Dermis blood vessel endothelial cell (primary cell): ENCODE results near the gene ZNF709. TPM values are rescaled to one million over a fixed set of nuclear protein-coding genes. Genes with fewer than 3 reads are reported as not detected.
"Not testable (repeated sequence)": the region's sequence is repeated elsewhere in the genome, so short reads cannot be mapped to it uniquely, and the experiment has no call there.

Experiments
- DNase-seq: peaks from one replicate; pipeline ENCODE4 v3.0.0; 2010
- total RNA-seq: library from RNA; depleted of rRNA; stranded (reverse); fragments of >200 nt; gene quantifications from 2 replicates; pipeline ENCODE4 v1.2.3, GENCODE V29; 2014

ZNF709 gene
- total RNA-seq: 3.5 and 5.8 TPM in 2 replicates

GRCh38 chr19:12484371-12485051 is at the start of gene ZNF709:
Gene ZNF709 (minus strand): TSS chr19:12484816. CDS start chr19:12484657, 159 bp downstream.
- DNase-seq: peak; percentile 89

GRCh38 chr19:12527034-12527836 is 42.6 kb upstream of the ZNF709 start:
- peak; percentile 53 for DNase-seq

- no peak for DNase-seq
Measured at GRCh38 chr19:12526542-12526941, 41.9 kb upstream of the ZNF709 start.

- no peak for DNase-seq
Measured at GRCh38 chr19:12521996-12522395, 37.4 kb upstream of the ZNF709 start.

- DNase-seq: no peak
Measured at GRCh38 chr19:12513531-12514061, 29.0 kb upstream of the ZNF709 start.

GRCh38 chr19:12497032-12497431 is 12.4 kb upstream of the ZNF709 start:
- DNase-seq: no peak

GRCh38 chr19:12496480-12496879 is 11.9 kb upstream of the ZNF709 start:
- DNase-seq: no peak

- DNase-seq: peak; percentile 89
Measured at GRCh38 chr19:12495002-12495802, 10.6 kb upstream of the ZNF709 start.

GRCh38 chr19:12494260-12494860 is 9.7 kb upstream of the ZNF709 start:
- DNase-seq: no peak

GRCh38 chr19:12486265-12486783 is 1.7 kb upstream of the ZNF709 start:
- not testable (repeated sequence) for DNase-seq

- no peak for DNase-seq
Measured at GRCh38 chr19:12485571-12485970, 955 bp upstream of the ZNF709 start.

GRCh38 chr19:12485052-12485416 is 418 bp upstream of the ZNF709 start:
- DNase-seq: no peak

- no peak for DNase-seq
Measured at GRCh38 chr19:12484011-12484370, 625 bp downstream of the ZNF709 start.

GRCh38 chr19:12482509-12482886 is 2.1 kb downstream of the ZNF709 start:
- peak; percentile 4 for DNase-seq

GRCh38 chr19:12481781-12482508 is 2.7 kb downstream of the ZNF709 start:
- no peak for DNase-seq

- DNase-seq: no peak
Measured at GRCh38 chr19:12478234-12478941, 6.2 kb downstream of the ZNF709 start.

GRCh38 chr19:12467651-12468050 is 17.0 kb downstream of the ZNF709 start:
- DNase-seq: not testable (repeated sequence)

GRCh38 chr19:12465211-12465610 is 19.4 kb downstream of the ZNF709 start:
- DNase-seq: no peak

- DNase-seq: no peak
Measured at GRCh38 chr19:12464769-12465168, 19.8 kb downstream of the ZNF709 start.

- not testable (repeated sequence) for DNase-seq
Measured at GRCh38 chr19:12464139-12464538, 20.5 kb downstream of the ZNF709 start.

GRCh38 chr19:12453495-12453894 is 31.1 kb downstream of the ZNF709 start:
- DNase-seq: no peak
